K562 (cell line): ENCODE measurements around the gene BMF. TPM values are rescaled to one million over a fixed set of nuclear protein-coding genes. Genes with fewer than 3 reads are reported as not detected.

Experiments used
- CBX1 ChIP-seq: sonication (generic); IDR thresholded peaks from 2 replicates; pipeline ENCODE4 v1.6.1; 2016; ENCODE audit warnings: antibody characterized with exemption, low read depth, mild to moderate bottlenecking
- CBX2 ChIP-seq: fragments of 200-600 bp; sonication (generic); IDR thresholded peaks from one replicate; pipeline ENCODE4 v1.6.1; 2012; ENCODE audit warnings: mild to moderate bottlenecking, low read length, inconsistent platforms; ENCODE audit not compliant: insufficient read depth, poor library complexity, severe bottlenecking
- E2F3 ChIP-seq: fragments of 250-450 bp; sonication (Bioruptor Pico); IDR thresholded peaks from 2 replicates; pipeline ENCODE4 v1.4.0; 2020; ENCODE audit warnings: mild to moderate bottlenecking
- HLTF ChIP-seq: fragments of 450-650 bp; IDR thresholded peaks from 2 replicates; pipeline ENCODE4 v1.6.1; 2016
- IRF9 ChIP-seq: fragments of 450-650 bp; IDR thresholded peaks from 2 replicates; pipeline ENCODE4 v1.6.1; 2016; ENCODE audit warnings: missing biosample characterization, missing genetic modification characterization
- MCM5 ChIP-seq: fragments of 450-650 bp; IDR thresholded peaks from 2 replicates; pipeline ENCODE4 v1.6.1; 2016; ENCODE audit warnings: low read depth
- NR2C1 ChIP-seq, 2 experiments: fragments of 450-650 bp; IDR thresholded peaks; 2 replicates each; pipeline ENCODE4 v1.6.1; 2017; ENCODE audit warnings: mild to moderate bottlenecking in 2 of 2, antibody characterized with exemption in 1 of 2, inconsistent platforms in 1 of 2, missing compliant biosample characterization in 1 of 2, missing genetic modification characterization in 1 of 2
- NRF1 ChIP-seq, 2 experiments: fragments of 450-650 bp; IDR thresholded peaks in 1 of 2; conservative IDR thresholded peaks in 1 of 2; 2 replicates each; pipeline ENCODE4 v1.6.1; 2014; ENCODE audit warnings: mild to moderate bottlenecking in 2 of 2
- POLR3A ChIP-seq: IDR thresholded peaks from 2 replicates; pipeline ENCODE4 v1.6.1; 2011; ENCODE audit warnings: borderline replicate concordance, mild to moderate bottlenecking, moderate library complexity; ENCODE audit not compliant: insufficient read length, insufficient read depth; ENCODE audit errors: extremely low read depth
- PTRF ChIP-seq: fragments of 450-650 bp; IDR thresholded peaks from 2 replicates; pipeline ENCODE4 v1.6.1; 2016; ENCODE audit warnings: mild to moderate bottlenecking, missing genetic modification characterization, missing compliant biosample characterization
- SREBF1 ChIP-seq: fragments of 150-350 bp; IDR thresholded peaks from 2 replicates; pipeline ENCODE4 v1.6.1; 2014; ENCODE audit warnings: antibody characterized with exemption, low read depth, low read length, borderline replicate concordance
- TAL1 ChIP-seq: fragments of 450-650 bp; IDR thresholded peaks from 2 replicates; pipeline ENCODE4 v1.6.1; 2016; ENCODE audit warnings: mild to moderate bottlenecking
- TGIF2 ChIP-seq: sonication (generic); formaldehyde crosslinking; IDR thresholded peaks from 2 replicates; pipeline ENCODE4 v1.8.1; 2022; ENCODE audit warnings: mild to moderate bottlenecking, missing genetic modification reagents, moderate library complexity
- ZBTB7A ChIP-seq: IDR thresholded peaks from 2 replicates; pipeline ENCODE4 v1.6.1; 2011; ENCODE audit warnings: low read depth, mild to moderate bottlenecking, low read length, moderate library complexity, borderline replicate concordance; ENCODE audit not compliant: control insufficient read depth
- ZNF12 ChIP-seq: sonication (generic); formaldehyde crosslinking; IDR thresholded peaks from 2 replicates; pipeline ENCODE4 v1.4.0; 2020; ENCODE audit warnings: mild to moderate bottlenecking, missing genetic modification reagents
- ZNF184 ChIP-seq: sonication (generic); formaldehyde crosslinking; IDR thresholded peaks from 2 replicates; pipeline ENCODE4 v1.5.0; 2020; ENCODE audit warnings: missing genetic modification reagents
- ZNF3 ChIP-seq: fragments of 250-450 bp; sonication (Bioruptor Pico); IDR thresholded peaks from 2 replicates; pipeline ENCODE4 v1.5.0; 2021; ENCODE audit warnings: mild to moderate bottlenecking, moderate library complexity
- ZNF347 ChIP-seq: fragments of 450-650 bp; formaldehyde crosslinking; IDR thresholded peaks from 2 replicates; pipeline ENCODE4 v1.4.0; 2020; ENCODE audit warnings: low read depth, mild to moderate bottlenecking, moderate library complexity
- ZNF507 ChIP-seq: conservative IDR thresholded peaks from 2 replicates; pipeline ENCODE4 v1.6.1; 2017; ENCODE audit warnings: missing genetic modification characterization, missing compliant biosample characterization
- ZNF586 ChIP-seq: fragments of 450-650 bp; formaldehyde crosslinking; conservative IDR thresholded peaks from 2 replicates; pipeline ENCODE4 v1.4.0; 2020; ENCODE audit warnings: mild to moderate bottlenecking, moderate library complexity
- ZNF778 ChIP-seq: fragments of 450-650 bp; formaldehyde crosslinking; IDR thresholded peaks from 2 replicates; pipeline ENCODE4 v1.4.0; 2020; ENCODE audit warnings: mild to moderate bottlenecking, moderate library complexity
- polyA plus RNA-seq, 8 experiments: library from polyadenylated mRNA; depleted of rRNA in 4 of 8; stranded (reverse) in 5 of 8; unstranded in 3 of 8; fragments of >200 nt; fragmentation: Nextera tagmentation in 2 of 8; fragmentation: Illumina TruSeq in 1 of 8; extraction: Ambion mirVana in 2 of 8; extraction: Trizol in 1 of 8; gene quantifications; 2 replicates each; pipeline versions ENCODE4 v1.2.1 to v1.2.3, GENCODE V29; 2011 to 2014; ENCODE audit warnings: inconsistent platforms in 1 of 8, missing spikeins in 1 of 8
- total RNA-seq, 7 experiments: library from RNA; depleted of rRNA in 6 of 7; stranded (reverse); fragments of >200 nt in 6 of 7; fragmentation: Illumina TruSeq in 2 of 7; extraction: Trizol in 2 of 7; gene quantifications; 2 replicates each; pipeline versions ENCODE4 v1.2.1 to v1.2.3, GENCODE V29; 2011 to 2021; ENCODE audit warnings: low replicate concordance in 1 of 7
- TF ChIP-seq, protein P1 (sequence below): fragments of 450-650 bp; IDR thresholded peaks from 2 replicates; pipeline ENCODE4 v1.6.1; 2018; ENCODE audit not compliant: partially characterized antibody
- TF ChIP-seq, protein P2 (sequence below): fragments of 250-450 bp; sonication (Bioruptor Pico); IDR thresholded peaks from 2 replicates; pipeline ENCODE4 v1.8.0; 2022; ENCODE audit warnings: inconsistent platforms

Gene BMF
- total and polyA plus RNA-seq, 9 of the 15 experiments (the other 6 are each of a cell fraction or from before 2014, with no cell fraction given), result 0.25 to 0.91 (median 0.59) TPM; not detected in 2

GRCh38 chr15:40098489-40099261, 10.0 kb downstream of the BMF start (continued):
- TF ChIP-seq PTRF (tag) (no peak), TGIF2 (CRISPR knock-in tag) (no peak), ZNF347 (CRISPR knock-in tag) (no peak), ZNF184 (CRISPR knock-in tag) (no peak), ZNF586 (no peak), NRF1 (conservative IDR thresholded peaks at IDR 0.05 in 1 of 2, IDR thresholded peaks at IDR 0.05 in 1 of 2) (peak; percentile 53 to 60; a peak in 3 of 4 replicates), CBX1 (no peak), E2F3 (CRISPR knock-in tag) (no peak), NR2C1 (IDR thresholded peaks at IDR 0.05) (no peak), NR2C1 (tag; IDR thresholded peaks at IDR 0.05) (peak; percentile 10), HLTF (no peak), ZNF3 (CRISPR knock-in tag) (no peak), IRF9 (tag) (no peak), ZNF12 (CRISPR knock-in tag) (no peak), ZNF507 (no peak), TAL1 (no peak), MCM5 (no peak), SREBF1 (no peak), CBX2 (no peak), POLR3A (no peak), ZNF778 (CRISPR knock-in tag) (no peak), ZBTB7A (peak; percentile 49; the same call in 1 of the 2 replicates)
- TF ChIP-seq, protein P1, sequence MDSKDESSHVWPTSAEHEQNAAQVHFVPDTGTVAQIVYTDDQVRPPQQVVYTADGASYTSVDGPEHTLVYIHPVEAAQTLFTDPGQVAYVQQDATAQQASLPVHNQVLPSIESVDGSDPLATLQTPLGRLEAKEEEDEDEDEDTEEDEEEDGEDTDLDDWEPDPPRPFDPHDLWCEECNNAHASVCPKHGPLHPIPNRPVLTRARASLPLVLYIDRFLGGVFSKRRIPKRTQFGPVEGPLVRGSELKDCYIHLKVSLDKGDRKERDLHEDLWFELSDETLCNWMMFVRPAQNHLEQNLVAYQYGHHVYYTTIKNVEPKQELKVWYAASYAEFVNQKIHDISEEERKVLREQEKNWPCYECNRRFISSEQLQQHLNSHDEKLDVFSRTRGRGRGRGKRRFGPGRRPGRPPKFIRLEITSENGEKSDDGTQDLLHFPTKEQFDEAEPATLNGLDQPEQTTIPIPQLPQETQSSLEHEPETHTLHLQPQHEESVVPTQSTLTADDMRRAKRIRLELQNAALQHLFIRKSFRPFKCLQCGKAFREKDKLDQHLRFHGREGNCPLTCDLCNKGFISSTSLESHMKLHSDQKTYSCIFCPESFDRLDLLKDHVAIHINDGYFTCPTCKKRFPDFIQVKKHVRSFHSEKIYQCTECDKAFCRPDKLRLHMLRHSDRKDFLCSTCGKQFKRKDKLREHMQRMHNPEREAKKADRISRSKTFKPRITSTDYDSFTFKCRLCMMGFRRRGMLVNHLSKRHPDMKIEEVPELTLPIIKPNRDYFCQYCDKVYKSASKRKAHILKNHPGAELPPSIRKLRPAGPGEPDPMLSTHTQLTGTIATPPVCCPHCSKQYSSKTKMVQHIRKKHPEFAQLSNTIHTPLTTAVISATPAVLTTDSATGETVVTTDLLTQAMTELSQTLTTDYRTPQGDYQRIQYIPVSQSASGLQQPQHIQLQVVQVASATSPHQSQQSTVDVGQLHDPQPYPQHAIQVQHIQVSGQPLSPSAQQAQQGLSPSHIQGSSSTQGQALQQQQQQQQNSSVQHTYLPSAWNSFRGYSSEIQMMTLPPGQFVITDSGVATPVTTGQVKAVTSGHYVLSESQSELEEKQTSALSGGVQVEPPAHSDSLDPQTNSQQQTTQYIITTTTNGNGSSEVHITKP, result no peak
- TF ChIP-seq, protein P2, sequence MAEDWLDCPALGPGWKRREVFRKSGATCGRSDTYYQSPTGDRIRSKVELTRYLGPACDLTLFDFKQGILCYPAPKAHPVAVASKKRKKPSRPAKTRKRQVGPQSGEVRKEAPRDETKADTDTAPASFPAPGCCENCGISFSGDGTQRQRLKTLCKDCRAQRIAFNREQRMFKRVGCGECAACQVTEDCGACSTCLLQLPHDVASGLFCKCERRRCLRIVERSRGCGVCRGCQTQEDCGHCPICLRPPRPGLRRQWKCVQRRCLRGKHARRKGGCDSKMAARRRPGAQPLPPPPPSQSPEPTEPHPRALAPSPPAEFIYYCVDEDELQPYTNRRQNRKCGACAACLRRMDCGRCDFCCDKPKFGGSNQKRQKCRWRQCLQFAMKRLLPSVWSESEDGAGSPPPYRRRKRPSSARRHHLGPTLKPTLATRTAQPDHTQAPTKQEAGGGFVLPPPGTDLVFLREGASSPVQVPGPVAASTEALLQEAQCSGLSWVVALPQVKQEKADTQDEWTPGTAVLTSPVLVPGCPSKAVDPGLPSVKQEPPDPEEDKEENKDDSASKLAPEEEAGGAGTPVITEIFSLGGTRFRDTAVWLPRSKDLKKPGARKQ (CRISPR knock-in tag), result no peak
